Pancreas (tissue), 10 donors: ENCODE results near the gene GALNT9. TPM values are rescaled to one million over a fixed set of nuclear protein-coding genes. Genes with fewer than 3 reads are reported as not detected.

ENCODE experiments used
- ATAC-seq, 4 donors: fragments of 200-7000 bp; cut with Tn5 transposase; one replicate each; pipeline versions ENCODE4 v1.8.0 to v1.9.1; 2020; ENCODE audit warnings: mild to moderate bottlenecking in 4 of 4, moderate library complexity in 4 of 4
- DNase-seq, 6 donors: peaks; one replicate each; pipeline ENCODE4 v3.0.0-alpha.2; 2020
- FAIRE-seq: peaks from 2 replicates; lab custom pipeline; 2012; peaks lifted over from hg19 to GRCh38; lab: Jason Lieb, UNC
- H3K27ac ChIP-seq, 4 donors: fragments of 200-600 bp; sonication (generic); 1 replicate in 3 of 4; 2 replicates in 1 of 4; pipeline versions ENCODE4 v1.5.0 to v1.8.0; 2020
- H3K27me3 ChIP-seq, 4 donors: fragments of 200-600 bp; one replicate each; pipeline ENCODE4 v1.8.0; 2021
- H3K36me3 ChIP-seq, 3 donors: fragments of 200-600 bp; sonication (generic) in 1 of 3; one replicate each; pipeline versions ENCODE4 v1.5.0 to v1.8.0; 2020 to 2021
- H3K4me1 ChIP-seq, 3 donors: fragments of 200-600 bp; one replicate each; pipeline ENCODE4 v1.8.0; 2021
- H3K4me3 ChIP-seq, 4 donors: fragments of 200-600 bp; sonication (generic) in 2 of 4; one replicate each; pipeline versions ENCODE4 v1.5.0 to v1.8.0; 2020 to 2021
- H3K9me3 ChIP-seq, 4 donors: fragments of 200-600 bp; one replicate each; pipeline ENCODE4 v1.8.0; 2021
- CTCF ChIP-seq, 4 donors: fragments of 200-600 bp; sonication (generic) in 3 of 4; IDR thresholded peaks; one replicate each; pipeline versions ENCODE4 v1.5.0 to v1.8.0; 2021; ENCODE audit warnings: antibody characterized with exemption in 4 of 4
- WGBS, 2 donors: extraction: QIAGEN DNeasy Blood & Tissue Kit; methylation state at CpG; one replicate each; pipeline ENCODE4 v1.1.7; 2013; 5-methylcytosine and 5-hydroxymethylcytosine counted together
- intact Hi-C, 3 donors: fragments of 100-400 bp; cut with DNase I; formaldehyde crosslinking; loops; one replicate each; pipeline versions ENCODE4 v1.11.1 to v1.14.2; 2022
- polyA plus RNA-seq, 2 donors: library from polyadenylated mRNA; stranded (reverse); fragments of 200-250 nt; gene quantifications; one replicate each; pipeline ENCODE4 v1.2.3, GENCODE V29; 2013
- total RNA-seq, 6 donors: library from RNA; stranded (reverse); fragmentation: NEBNext Ultra II Directional in 4 of 6; extraction: Animal tissue kit (Norgen Biotek cat#: 25700) in 4 of 6; gene quantifications; one replicate each; pipeline versions ENCODE4 v1.2.1 to v1.2.4, GENCODE V29; 2021 to 2023
- donor health status: healthy with polysubstance abuse.
- donor health status: DM: no; HTN: no; CAD: no; lungs with moderate emphysema.
- donor health status: DM: no; HTN: no; CAD: no.
- donor health status: control.
- donor health status: control.
- donor health status: Bipolar disorder and iron deficiency.
- donor health status: DM: yes; HTN: yes; CAD: no.
- donor health status: DM: no; HTN: no; CAD: no.
- donor health status: DM: no; HTN: no; CAD: no.
- donor health status: DM: yes; HTN: yes; CAD: no.

Gene GALNT9
- total and polyA plus RNA-seq, 8 donors: 0.09 to 0.46 (median 0.25) TPM; not detected in 5

GRCh38 chr12:132174015-132174838 is 155.2 kb downstream of the GALNT9 start:
- FAIRE-seq: no peak
- H3K36me3 ChIP-seq: no peaks in the 10 kb centered on the region

GRCh38 chr12:132173135-132174014 is 156.0 kb downstream of the GALNT9 start:
- TF ChIP-seq CTCF (IDR thresholded peaks at IDR 0.05): no peak
- FAIRE-seq (no peak), DNase-seq (no peak), ATAC-seq (no peak)
- intact Hi-C loops: no loop called here
- no peaks in the 10 kb centered on the region for H3K4me1 ChIP-seq
- no peak overlapping the region for H3K4me3 ChIP-seq
- H3K36me3 ChIP-seq: no peaks in the 10 kb centered on the region
- no peak overlapping the region for H3K27ac ChIP-seq
- H3K9me3 ChIP-seq: no peaks in the 10 kb centered on the region
- WGBS, 2 donors: 49 to 50% methylated on average over 31 to 35 of the region's 35 CpGs
- peaks cover 0 to 16% (median 0%) of the 10 kb centered on the region in 4 donors for H3K27me3 ChIP-seq

More at GRCh38 chr12:132174015-132174838, 155.2 kb downstream of the GALNT9 start:
- ATAC-seq (no peak), DNase-seq (peak in 2 of 6 donors; percentile 9 to 66)
- intact Hi-C loops: no loop called here
- WGBS, 2 donors: 68 to 76% methylated on average over 29 to 30 of the region's 30 CpGs
- H3K4me1 ChIP-seq: no peaks in the 10 kb centered on the region
- H3K27ac ChIP-seq: no peak overlapping the region
- H3K27me3 ChIP-seq: peaks cover 0 to 15% (median 0%) of the 10 kb centered on the region in 4 donors
- H3K4me3 ChIP-seq: no peak overlapping the region
- no peak for TF ChIP-seq CTCF (IDR thresholded peaks at IDR 0.05)
- no peaks in the 10 kb centered on the region for H3K9me3 ChIP-seq

- WGBS, 2 donors: 51 to 62% methylated on average over 15 of the region's 15 CpGs
- FAIRE-seq (no peak), ATAC-seq (no peak), DNase-seq (no peak)
- TF ChIP-seq CTCF (IDR thresholded peaks at IDR 0.05): no peak
- peaks cover 0 to 21% (median 0%) of the 10 kb centered on the region in 4 donors for H3K27me3 ChIP-seq
- H3K4me1 ChIP-seq: no peaks in the 10 kb centered on the region
- intact Hi-C loops: no loop called here
- H3K9me3 ChIP-seq: no peaks in the 10 kb centered on the region
- H3K36me3 ChIP-seq: no peaks in the 10 kb centered on the region
- H3K27ac ChIP-seq: no peak overlapping the region
- no peak overlapping the region for H3K4me3 ChIP-seq
Measured at GRCh38 chr12:132172619-132173018, 156.8 kb downstream of the GALNT9 start.

GRCh38 chr12:132171968-132172521 is 157.3 kb downstream of the GALNT9 start:
- no peak overlapping the region for H3K4me3 ChIP-seq
- peaks cover 0 to 21% (median 0%) of the 10 kb centered on the region in 4 donors for H3K27me3 ChIP-seq
- no peaks in the 10 kb centered on the region for H3K9me3 ChIP-seq
- 48 to 65% methylated on average over 28 of the region's 28 CpGs for WGBS, 2 donors
- FAIRE-seq (no peak), DNase-seq (peak in 1 of 6 donors; percentile 12), ATAC-seq (no peak)
- intact Hi-C loops: no loop called here
- H3K27ac ChIP-seq: no peak overlapping the region
- no peaks in the 10 kb centered on the region for H3K4me1 ChIP-seq
- no peak for TF ChIP-seq CTCF (IDR thresholded peaks at IDR 0.05)
- no peaks in the 10 kb centered on the region for H3K36me3 ChIP-seq
